Bone marrow (tissue), 2 donors: ENCODE measurements around the gene POLR2E.

ENCODE experiments used
- DNase-seq, 2 donors: peaks; one replicate each; lab custom pipeline; 2025; lab: John Stamatoyannopoulos, UW

The POLR2E gene

GRCh38 chr19:1047696-1048147 is 47.5 kb downstream of the POLR2E start:
- no peak for DNase-seq

DNA sequence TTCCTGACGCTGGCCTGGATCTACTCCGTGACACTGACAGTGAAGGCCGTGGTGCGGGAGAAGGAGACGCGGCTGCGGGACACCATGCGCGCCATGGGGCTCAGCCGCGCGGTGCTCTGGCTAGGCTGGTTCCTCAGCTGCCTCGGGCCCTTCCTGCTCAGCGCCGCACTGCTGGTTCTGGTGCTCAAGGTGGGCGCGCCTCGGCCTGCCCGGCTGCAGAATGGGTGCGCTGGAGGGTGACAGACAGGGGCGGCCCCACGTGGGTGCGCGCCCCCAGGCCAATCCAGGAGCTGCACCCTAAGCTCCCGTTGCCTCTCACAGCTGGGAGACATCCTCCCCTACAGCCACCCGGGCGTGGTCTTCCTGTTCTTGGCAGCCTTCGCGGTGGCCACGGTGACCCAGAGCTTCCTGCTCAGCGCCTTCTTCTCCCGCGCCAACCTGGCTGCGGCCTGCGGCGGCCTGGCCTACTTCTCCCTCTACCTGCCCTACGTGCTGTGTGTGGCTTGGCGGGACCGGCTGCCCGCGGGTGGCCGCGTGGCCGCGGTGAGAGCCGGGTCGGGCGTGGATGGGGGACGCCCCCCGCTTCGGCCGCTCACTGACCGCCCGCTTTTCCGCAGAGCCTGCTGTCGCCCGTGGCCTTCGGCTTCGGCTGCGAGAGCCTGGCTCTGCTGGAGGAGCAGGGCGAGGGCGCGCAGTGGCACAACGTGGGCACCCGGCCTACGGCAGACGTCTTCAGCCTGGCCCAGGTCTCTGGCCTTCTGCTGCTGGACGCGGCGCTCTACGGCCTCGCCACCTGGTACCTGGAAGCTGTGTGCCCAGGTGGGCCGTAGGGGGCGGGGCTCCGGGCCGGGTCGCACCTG is 48.1 kb downstream of the POLR2E start:
- no peak for DNase-seq

- DNase-seq = no peak
These were observed 49.0 kb downstream of the POLR2E start for GRCh38 chr19:1046117-1046626.

GRCh38 chr19:1045247-1045603 is 50.0 kb downstream of the POLR2E start:
- DNase-seq = no peak

DNA sequence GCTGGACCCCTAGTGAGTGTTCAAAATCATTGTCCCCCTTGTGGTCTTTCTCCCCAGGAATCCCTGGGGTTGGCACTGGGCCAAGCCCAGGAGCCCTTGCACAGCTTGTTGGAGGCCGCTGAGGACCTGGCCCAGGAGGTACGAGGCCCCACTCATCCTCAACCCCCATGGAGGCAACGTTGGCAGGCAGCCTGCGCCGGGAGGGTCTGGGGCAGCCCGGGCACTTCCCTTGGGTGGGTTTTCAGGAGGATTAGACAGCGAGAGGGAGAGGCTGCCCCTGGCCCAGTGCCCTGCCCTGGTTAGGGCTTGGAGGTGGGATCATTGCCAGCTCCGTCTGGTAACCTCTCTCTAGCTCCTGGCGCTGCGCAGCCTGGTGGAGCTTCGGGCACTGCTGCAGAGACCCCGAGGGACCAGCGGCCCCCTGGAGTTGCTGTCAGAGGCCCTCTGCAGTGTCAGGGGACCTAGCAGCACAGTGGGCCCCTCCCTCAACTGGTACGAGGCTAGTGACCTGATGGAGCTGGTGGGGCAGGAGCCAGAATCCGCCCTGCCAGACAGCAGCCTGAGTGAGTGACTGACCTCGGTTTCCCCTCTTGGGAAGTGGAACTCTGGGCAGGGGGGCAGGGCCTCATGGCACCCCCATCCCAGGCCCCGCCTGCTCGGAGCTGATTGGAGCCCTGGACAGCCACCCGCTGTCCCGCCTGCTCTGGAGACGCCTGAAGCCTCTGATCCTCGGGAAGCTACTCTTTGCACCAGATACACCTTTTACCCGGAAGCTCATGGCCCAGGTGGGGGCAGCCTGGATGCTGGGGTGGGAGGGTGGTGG is 52.3 kb downstream of the POLR2E start:
- DNase-seq = no peak

DNA sequence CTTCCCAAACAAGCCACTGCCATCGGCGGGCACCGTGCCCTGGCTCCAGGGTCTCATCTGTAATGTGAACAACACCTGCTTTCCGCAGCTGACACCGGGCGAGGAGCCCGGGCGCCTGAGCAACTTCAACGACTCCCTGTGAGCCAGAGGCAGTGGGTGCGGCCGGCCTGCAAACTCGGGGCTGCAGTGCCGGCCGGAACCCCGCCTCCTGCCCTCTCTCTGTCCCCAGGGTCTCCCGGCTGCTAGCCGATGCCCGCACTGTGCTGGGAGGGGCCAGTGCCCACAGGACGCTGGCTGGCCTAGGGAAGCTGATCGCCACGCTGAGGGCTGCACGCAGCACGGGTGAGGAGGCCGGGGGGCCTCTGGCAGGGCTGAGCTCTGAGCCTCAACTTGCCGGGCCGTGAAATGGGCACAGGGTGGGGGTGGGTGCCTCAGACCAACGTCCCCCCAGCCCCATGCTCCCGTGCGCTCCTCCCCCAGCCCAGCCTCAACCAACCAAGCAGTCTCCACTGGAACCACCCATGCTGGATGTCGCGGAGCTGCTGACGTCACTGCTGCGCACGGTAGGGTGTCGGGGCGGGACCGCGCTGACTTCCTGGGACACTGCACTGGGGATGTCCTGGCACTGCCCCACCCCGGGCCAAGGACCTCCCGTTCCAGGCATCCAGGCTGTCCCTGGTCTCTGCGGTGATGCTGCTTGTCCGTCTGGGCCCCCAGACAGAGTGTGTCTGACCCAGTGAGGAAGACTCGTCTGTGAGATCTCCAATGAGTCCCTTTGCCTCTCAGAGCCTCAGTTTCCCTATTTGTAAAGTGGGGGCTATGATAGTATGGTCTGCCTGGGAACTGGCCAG is 53.1 kb downstream of the POLR2E start:
- DNase-seq = no peak

- DNase-seq = no peak
These were observed 53.8 kb downstream of the POLR2E start for GRCh38 chr19:1041272-1041834.

- DNase-seq = peak; percentile 43 to 57
These were observed 54.5 kb downstream of the POLR2E start for GRCh38 chr19:1040476-1041271.

GRCh38 chr19:1039646-1040475 is 55.3 kb downstream of the POLR2E start, which contains the start of gene ABCA7:
Gene ABCA7, plus strand, starts transcription at chr19:1040107. Its CDS starts 1,255 bp downstream, at chr19:1041362.
- DNase-seq = peak; percentile 89 to 94

DNA sequence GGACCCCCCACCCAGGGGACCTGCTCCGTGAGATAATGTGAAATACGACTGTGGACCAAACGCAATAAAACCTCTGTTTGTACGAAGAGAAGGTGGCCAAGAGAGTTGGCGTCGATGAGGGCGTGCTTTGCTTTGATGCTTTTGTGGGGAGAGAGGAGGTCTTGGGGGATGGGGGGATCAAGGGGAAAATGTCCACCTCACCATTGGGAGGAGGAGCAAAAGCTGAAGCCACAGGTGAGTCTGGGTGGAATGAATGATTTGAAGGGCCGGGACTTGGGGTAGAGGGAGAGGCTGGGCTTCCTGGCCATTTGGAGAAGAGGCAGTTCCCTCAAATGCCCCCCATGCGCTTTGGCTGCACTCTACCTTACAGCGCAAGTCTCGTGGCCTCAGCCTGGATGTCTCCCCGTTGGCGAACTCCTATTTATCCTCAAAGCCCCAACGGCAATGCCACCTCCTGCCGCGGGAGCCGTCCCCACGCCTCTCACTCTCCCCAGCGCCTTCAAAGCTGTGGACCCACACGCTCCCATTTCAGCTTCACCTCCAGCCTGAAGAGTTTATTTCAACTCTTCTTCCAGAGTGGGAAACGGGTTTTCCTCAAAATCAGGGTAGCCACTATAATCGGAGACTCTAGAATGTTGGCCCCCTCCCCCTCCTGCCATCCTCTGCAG is 56.1 kb downstream of the POLR2E start:
- DNase-seq = no peak

- DNase-seq = no peak
These were observed 57.5 kb downstream of the POLR2E start for GRCh38 chr19:1037621-1038064.
